Stimulated activated CD4-positive, alpha-beta T cell treated with anti-CD3 and anti-CD28 coated beads, Interleukin-12 subunit alpha, Interleukin-12 subunit beta, amount 100 ng/mL, for 4 hours (primary cell): ENCODE measurements around the gene ABCE1.
"Not testable (repeated sequence)": the region's sequence is repeated elsewhere in the genome, so short reads cannot be mapped to it uniquely, and the experiment has no call there.

Source experiments
- DNase-seq: peaks from one replicate; pipeline ENCODE4 v3.0.0-alpha.2; 2020

The ABCE1 gene

DNA sequence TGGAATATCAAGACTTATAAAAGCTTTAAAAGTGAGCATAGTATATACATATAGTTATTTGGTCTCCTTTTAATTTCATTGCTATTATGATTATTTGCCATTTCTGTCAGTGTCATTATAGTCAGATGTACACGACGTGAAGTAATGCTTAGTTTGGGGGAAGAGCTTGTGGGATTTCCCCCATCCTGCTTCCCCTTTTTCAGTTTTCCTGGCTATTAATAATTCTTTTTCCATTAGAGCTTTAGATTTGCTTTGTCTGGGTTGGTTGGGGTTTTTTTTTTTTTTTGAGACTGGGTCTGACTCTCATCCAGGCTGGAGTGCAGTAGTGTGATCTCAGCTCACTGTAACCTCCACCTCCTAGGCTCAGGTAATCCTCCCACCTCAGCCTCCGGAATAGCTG lies 5.4 kb downstream of the ABCE1 start:
- DNase-seq: no peak

DNA sequence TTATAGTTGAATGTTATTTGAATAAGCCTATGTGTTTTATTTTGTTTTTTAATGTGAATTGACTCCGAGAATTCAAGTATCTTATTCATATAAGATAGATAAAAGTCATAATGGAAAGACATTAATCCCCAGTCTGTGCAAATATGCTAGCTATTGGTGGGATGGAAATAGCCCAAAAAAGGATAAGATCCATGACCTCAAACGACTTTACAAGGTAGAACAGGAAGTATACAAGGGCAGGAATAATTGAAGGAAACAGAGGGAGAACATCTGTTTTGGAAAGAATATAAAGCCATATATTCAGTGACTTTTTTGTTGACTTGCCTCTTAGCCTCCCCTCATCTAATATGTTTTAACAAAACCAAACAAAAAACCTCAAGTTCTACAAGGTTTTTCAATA lies 9.0 kb downstream of the ABCE1 start:
- DNase-seq: no peak

DNA sequence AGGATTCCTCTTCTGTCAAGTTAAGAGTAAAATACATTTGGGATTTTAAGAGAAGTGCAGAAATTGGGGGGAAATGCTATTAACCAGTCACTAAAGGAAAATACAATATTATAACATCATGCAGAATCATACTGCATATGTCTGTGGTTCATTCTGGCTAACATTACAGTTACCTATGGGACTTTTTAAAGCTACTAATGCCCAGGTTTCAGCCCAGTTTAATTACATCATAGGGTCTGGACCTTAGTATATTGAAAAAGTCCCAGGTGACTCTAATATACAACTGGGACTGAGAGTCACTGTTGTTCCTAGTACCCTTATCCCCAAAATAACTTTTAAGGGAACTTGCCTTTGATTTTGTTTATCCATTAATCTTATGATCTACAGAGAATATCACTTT lies 10.0 kb downstream of the ABCE1 start:
- no peak for DNase-seq

DNA sequence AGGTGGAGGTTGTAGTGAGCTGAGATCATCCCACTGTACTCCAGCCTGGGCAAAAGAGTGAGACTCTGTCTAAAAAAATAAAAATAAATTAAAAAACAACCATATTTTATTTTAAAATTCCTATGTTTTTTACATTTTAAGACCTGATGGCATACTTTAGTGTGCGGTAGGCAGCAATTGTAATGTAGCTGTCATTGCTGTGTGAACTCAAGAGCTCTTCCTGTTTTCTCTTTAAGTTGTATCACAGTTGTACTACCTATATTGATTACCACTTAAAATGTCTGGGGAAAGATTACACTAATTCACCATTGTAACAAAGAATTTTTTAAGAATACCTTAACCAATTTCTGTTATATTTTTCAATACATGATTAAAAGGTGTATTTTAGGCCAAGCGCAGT lies 27.3 kb downstream of the ABCE1 start:
- DNase-seq: no peak

DNA sequence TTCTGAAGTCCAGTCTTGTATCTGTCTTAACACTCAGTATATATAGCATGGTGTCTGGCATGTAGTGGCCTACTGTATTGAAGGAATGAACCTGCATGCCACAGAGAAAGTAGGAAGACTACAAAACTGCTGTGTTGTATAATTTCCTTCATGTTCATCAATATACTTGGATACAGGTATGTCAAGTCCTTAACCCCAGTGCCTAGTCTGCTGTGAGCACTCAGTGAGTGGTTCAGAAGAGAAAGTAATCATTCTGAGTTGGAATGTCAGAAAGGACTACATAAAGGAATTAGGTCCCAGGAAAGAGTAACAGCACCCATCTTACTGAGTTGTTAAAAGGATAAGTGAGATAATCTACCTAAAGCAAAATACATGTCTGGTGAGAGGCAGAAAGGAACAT lies 32.0 kb downstream of the ABCE1 start:
- DNase-seq: no peak

DNA sequence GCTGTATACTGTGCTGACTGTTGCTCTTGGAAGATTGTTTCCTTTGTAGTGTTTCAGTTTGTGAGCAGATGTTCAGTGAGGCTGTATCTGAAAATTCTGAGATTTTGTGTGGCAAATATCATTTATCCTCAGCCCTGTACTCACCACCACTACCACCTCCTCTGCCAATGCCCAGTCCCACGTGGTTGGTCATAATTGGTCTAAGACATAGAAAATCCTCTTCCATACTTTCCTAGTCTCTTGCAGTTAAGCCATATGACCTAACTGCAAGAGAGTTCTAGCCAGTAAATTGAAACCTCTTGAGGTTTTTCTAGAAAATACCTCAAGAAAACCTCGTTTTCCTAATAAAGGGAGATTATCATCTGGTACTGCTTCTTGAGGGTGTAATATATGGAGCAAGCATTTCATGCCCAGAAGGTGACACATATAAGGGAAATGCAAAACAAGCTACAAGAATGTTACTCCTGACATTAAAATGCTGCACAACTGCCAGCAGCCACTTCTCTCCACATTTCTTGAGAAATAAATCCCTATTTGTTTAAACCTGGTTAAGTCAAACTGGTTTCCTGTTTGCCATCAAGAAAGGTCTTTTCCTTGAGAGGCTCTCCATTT lies 32.8 kb downstream of the ABCE1 start:
- DNase-seq: no peak

DNA sequence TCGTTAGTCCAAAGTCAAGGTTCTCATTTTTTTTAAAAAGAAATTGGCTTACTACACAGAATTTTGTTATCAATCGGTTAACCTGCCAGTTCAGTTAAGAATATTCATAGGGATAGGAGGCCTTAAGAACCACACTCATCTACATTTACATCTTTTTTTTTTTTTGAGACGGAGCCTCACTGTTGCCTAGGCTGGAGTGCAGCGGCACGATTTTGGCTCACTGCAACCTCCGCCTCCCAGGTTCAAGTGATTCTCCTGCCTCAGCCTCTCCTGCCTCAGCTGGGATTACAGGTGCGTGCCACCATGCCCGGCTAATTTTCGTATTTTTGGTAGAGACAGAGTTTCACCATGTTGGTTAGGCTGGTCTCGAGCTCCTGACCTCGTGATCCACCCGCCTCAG lies 33.7 kb downstream of the ABCE1 start:
- DNase-seq: no peak

DNA sequence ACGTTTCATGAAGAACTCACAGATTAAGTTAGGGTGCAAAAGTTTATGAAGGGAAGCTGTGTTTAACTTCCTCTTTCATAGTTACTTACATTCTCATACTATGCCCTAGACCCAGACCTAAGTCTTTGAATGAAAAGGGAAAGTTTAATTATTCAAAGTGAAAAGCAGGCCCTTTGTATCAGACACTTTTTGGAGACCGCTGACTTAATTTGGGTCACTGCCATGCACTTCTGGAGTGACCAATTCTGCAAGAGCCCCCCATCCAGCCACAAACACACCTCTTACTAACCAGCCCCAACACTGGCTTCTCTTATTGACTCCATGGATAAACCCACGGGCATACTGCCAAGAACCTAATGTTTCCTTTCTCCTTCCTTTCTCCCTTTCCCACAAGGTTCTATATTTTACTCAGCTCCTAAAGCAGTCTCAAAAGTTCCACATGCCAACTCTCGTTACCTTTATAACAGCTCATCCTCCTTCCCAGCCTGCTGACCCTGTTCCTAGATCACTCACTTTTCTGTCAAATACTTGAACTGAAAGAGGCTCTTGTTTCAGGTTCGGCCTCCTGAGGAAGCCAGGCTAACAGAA lies 34.5 kb downstream of the ABCE1 start:
- DNase-seq: no peak

DNA sequence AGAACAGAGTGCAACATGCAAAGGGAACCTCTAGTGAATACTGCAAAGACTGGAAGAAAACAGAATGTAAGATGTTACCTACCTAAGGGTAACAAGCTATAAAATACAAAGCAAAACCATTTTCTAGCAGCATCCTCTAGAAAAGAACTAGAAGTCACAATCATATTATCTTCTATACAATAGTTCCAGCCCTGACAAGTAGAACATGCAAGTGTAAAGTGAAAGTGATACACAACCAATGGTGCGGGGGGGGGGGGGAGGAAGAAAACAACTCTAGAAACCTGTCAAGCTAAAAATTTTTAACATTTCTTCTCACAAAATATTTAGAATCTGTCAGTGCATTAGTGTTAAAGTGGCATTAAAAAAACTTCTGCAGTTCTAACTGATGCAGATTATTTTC lies 38.1 kb downstream of the ABCE1 start:
- DNase-seq: not testable (repeated sequence)

DNA sequence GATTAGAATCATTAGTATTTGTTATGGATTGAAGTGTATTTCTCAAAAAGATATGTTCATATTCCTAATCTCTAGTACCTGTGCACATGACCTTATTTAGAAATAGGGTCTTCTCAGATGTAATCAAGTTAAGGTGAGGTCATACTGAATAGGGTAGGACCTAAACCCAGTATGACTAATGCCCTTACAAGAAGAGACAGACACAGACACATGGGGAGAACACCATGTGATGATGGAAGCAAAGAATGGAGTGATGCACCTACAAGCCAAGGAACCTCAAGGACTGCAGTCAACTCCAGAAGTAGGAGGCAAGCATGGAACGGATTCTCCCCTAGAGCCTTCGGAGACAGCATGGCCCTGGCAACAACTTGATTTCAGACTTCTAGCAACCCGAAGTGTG lies 50.9 kb downstream of the ABCE1 start:
- no peak for DNase-seq

DNA sequence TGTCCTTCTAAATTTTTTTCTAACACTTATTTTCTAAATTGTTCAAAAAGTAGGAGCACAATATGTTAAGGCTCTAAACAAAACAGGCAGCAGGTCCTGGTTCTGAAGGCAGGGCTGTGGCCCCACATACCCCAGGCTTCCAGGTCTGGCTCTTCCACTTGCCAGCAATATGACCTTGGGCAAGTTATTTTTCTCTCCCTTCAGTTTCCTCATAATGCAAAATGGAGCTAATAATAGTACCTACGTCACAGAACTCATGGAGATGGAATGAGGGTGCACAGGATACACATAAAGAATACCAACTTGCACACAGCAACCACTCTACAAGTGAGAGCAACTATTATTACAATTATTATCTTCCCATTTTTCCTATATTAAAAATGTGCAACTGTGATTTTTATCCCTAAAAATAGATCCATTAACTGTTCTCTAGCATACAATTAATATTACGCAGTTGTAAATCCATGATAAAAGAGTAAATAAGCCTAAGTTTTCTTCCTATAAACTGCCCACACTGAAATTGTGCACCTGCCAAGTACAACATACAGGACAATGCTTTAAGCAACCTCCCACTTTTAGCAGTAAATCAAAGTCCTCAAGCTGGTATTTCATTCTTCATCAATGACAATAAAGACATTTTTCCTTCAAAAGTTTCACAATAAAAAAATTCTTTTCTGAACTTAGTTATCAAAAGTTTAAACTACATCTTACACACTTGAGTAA lies 55.2 kb downstream of the ABCE1 start:
- no peak for DNase-seq

DNA sequence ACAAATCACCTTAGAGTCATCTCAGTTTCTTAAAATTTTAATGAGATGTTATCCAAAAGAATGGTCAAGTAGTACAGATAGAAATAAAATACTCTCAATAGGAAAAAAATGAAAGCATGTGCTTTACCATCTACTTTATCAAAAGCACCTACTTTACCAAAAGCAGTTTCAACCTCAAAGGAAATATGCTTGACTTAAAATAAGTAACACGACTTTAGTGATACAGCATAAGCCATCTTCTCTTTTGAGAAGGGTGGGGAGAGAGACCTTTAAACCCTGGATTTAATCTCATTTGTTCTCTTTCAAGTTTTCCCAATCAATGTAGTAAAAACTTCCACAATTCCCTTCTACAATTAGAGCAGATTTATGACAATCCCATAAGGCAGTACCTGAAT lies 55.8 kb downstream of the ABCE1 start:
- no peak for DNase-seq

DNA sequence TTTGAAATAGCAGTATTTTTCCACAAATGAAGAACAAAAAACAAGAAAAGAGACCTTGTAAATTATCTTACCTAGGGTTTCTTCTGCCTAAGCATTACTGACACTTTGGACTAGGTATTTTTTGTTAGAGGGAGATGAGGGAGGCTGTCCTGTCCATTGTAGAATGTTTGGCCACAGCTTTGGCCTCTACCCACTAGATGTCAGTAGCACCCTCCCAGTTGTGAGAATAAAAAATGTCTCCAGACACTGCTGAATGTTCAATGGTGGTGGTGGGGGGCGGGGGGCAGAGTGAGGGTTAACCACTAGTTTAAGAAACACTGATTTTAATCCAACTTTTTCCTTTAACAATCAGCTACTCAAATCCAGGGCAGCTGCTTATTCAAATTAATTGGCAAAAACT lies 56.5 kb downstream of the ABCE1 start:
- DNase-seq: no peak

DNA sequence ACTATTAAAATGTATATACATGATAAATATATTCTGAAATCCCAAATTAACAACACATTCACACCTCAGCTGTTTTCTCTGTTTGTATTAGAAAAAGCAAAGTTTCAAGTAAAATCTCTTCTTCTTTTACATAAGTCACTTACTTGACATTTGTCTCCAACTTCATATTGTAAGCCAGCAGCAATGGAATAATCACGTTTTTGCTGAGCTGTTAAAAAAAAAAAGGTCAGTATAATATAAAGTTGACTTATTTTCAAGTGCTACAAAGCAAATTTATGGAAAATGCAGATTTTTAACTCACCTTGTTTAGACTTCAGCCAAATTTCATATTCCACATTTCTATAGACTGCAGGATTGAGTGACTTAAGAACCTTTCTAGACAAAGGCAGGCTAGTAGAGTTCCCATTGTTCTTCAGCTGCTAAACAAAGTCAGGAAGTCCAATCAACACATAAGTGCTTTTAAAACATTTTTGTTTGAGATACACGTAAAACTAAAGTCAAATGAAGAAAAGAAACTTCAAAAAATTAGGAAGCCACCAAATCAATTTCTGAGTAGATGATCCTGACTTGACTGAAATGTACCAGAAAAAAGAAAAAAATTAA lies 57.3 kb downstream of the ABCE1 start:
- DNase-seq: no peak

DNA sequence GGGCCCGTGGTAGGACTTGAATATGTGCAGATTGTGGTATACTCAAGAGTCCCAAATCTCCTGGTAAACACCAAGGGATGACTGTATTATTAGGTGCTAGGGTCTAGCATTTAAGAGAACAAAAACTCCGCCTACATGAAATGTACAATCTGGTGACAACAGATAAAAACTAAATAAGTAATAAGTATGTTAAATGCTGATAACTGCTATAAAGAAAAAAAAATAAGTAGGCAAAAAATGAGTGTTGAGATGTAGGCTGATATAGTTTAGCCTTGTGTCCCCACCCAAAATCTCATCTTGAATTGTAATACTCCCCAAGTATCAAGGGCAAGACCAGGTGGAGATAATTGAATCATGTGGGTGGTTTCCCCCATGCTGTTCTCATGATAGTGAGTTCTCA lies 58.9 kb downstream of the ABCE1 start:
- DNase-seq: no peak

DNA sequence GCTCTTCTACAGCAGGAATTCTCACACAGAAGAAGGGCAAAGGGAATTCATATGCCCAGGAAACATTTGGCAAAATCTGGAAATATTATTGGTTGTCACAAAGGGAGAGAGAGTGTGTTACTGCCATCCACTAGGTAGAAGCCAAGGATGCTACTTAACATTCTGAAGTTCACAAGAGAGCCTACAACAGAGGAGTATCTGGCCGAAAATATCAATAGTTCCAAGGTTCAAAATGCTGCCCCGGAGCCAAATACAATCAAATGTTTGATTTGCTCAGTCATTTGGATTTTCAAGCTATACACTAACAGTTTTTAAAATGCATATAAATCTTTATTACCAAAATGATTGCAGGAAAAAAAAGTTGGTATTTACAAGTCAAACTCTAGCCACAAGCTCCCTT lies 63.4 kb downstream of the ABCE1 start:
- DNase-seq: no peak

DNA sequence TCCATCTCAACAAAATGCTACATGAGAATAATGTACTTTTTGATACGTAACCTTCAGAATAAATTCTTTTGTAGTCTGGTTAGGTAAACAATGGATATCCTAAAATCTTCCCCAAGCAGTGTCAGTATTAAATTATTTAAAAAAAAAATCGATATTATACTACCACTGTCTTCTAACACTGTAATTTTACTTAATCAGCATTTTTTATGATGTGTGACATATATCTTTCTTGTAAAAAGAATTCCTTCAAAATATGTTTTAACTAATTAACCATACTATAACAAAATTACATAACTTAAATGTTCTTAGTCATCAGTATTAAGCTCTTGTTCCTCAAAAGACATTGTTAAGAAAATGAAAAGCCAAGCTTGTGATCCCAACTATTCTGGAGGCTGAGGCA lies 69.8 kb downstream of the ABCE1 start:
- DNase-seq: no peak

DNA sequence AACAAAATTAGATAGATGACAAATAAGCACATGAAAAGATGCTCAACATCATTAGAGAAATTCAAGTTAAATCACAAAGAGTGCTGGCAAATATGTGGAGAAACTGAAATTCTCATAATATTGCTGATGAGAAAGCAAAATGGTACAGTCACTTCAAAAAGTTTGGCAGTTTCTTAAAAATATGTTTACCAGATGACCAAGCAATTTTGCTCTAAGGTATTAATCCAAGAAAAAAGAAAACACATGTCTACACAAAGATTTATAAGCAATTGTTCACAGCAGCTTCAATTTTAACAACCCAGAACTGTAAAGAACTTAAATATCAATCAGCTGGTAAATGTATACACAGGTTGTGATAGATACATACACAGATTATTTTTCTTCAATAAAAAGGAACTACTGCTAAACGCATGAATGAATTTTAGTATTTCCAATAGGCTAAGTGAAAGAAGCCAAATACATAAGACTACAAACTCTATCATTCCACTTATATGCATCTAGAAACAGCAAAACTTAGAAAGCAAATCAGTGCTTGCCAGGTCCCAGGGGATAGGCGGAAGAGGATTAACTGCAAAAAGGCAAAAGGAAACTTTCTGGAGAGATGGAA lies 70.6 kb downstream of the ABCE1 start:
- DNase-seq: no peak

DNA sequence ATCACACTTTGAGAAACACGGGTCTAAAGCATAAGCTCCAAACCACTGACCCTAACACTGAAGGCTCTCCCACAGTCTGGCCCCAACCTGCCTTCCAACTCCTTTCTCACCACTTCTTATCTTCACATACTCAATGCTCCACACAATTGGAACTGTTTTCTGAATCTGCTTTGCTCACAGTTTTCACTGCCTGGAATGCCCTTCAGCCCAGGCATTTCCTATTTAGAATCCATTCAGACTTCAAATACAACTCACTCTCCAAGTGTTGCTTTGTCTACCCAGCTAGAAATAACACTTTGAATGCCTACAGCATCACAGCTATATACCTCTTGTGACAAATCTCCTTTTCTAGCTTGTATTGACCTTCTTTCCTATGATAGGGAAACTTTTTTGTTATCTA lies 72.1 kb downstream of the ABCE1 start:
- DNase-seq: no peak

DNA sequence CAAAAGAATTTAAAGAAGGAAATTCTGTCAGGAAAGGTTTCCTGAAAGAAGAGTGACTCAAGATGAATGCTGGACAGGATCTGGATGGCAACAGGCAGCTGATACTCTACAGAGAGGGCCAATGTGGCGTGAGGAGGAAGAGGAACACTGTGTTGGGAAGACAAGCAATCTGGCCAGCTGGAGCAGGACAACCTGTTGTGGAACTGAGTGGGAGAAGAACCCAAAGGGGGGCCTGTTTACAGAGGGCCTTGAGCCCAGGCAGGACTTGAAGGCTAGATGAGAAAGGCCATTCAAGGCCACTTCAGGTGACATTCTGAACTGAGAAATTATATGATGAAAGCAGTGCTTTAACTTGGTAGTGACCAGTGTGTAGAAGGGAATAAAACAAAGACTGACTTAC lies 73.8 kb downstream of the ABCE1 start:
- DNase-seq: no peak

DNA sequence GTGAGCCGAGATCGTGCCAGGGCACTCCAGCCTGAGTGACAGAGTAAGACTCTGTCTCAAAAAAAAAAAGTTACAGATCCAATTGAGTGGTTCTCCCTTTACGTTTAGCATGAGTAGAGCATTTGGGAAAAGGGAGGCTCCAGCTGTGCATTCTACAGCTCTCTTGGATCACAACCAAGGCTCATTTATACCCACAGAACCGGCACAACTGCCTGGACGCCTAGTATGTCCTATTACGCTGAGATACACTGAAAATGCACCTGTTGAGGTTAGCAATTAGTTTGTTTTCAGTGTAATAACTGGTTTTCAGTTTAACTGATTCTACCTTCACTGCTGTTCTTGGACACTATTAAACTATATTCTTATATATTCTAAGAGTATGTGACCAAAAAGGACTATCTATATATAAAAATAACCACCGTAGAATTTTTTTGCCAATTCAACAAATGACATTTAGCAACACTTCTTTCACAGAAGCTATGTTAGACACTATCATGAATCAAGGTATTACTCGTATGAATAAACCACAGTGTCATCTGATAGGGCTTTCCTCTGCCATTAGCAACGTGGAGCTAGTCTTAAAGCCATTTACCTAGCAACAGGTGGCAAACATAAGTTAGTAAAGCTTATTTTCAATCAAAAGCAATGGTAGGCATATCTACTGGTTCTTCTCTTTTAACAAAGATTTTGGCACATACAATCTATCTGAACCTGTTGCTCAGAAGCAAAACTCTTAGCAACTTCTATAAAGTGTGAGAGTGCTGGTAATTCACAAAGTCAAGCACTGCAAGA lies 78.7 kb downstream of the ABCE1 start:
- no peak for DNase-seq

DNA sequence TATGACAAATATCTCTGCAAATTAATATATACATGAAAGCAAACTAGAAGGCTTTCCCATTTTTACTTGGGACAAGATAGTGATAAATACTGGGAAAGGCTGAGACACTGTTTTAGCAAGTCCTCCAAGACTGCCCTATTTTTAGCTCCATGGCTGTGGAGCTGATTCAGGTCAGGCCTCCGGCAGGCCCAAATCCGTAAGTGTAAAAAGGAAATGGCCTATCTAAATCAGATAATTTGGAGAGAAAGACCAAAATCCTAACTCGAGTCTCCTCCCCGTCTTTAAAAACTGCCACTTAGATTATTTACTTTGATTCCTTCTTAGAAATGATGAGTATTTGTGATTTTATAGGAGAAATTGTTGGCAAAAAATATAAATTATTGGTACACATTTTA lies 79.4 kb downstream of the ABCE1 start:
- no peak for DNase-seq

DNA sequence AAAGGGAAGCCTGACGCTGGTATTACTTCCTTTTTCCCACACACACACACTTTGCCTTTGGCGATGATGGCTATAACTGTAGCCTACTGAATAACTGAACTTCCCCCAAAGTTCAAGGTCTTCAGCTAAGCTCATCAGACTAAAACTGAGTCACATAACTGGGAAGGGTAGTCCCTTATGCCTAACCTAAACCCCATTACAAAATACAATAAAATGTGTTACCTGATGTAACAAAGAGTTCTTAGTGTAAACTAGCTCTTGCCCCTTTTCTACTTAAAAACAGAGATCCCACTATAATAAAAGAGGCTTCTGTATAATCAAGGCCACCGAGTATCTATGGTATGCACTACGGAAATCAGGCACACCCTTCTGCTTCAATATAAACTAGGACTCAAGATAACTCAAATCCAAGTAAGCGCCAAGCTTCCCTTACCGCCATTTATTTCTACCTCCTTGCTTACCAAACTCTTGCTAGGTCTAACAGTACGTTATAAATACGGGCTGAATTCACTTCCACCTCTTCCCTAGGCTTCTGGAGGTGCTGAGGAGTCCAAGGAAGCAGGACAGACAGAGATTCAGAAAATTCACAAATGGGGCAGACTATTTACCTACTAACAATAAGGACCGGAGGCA lies 79.9 kb downstream of the ABCE1 start:
- no peak for DNase-seq
